Astrocyte (in vitro differentiated cells and primary cell): ENCODE results near the gene C19orf38. TPM values are rescaled to one million over a fixed set of nuclear protein-coding genes. Genes with fewer than 3 reads are reported as not detected.

Experiments
- DNase-seq: peaks from one replicate; pipeline ENCODE4 v3.0.0-alpha.2; 2010; ENCODE audit warnings: low read depth
- FAIRE-seq: peaks from 2 replicates; lab custom pipeline; 2011; peaks lifted over from hg19 to GRCh38; lab: Jason Lieb, UNC
- H2AFZ ChIP-seq: 2 replicates; pipeline ENCODE4 v1.6.0; 2012; ENCODE audit warnings: low read depth, low read length, inconsistent platforms
- H3K27ac ChIP-seq: 2 replicates; pipeline ENCODE4 v1.5.1; 2011; ENCODE audit warnings: low read depth, low read length, inconsistent platforms
- H3K27me3 ChIP-seq: 2 replicates; pipeline ENCODE4 v1.6.0; 2011; ENCODE audit warnings: low read length, inconsistent platforms; ENCODE audit not compliant: insufficient read depth
- H3K36me3 ChIP-seq: 2 replicates; pipeline ENCODE4 v1.5.1; 2011; ENCODE audit warnings: low read length, inconsistent platforms; ENCODE audit not compliant: insufficient read depth
- H3K4me1 ChIP-seq: 2 replicates; pipeline ENCODE4 v1.5.1; 2011; ENCODE audit warnings: low read length, inconsistent platforms; ENCODE audit not compliant: insufficient read depth
- H3K4me2 ChIP-seq: 2 replicates; pipeline ENCODE4 v1.6.0; 2012; ENCODE audit warnings: low read length, inconsistent platforms
- H3K4me3 ChIP-seq: 2 replicates; pipeline ENCODE4 v1.5.1; 2011; ENCODE audit warnings: low read depth, mild to moderate bottlenecking, low read length, inconsistent platforms; ENCODE audit not compliant: insufficient read depth
- H3K79me2 ChIP-seq: 2 replicates; pipeline ENCODE4 v1.6.0; 2012; ENCODE audit warnings: mild to moderate bottlenecking, low read length, inconsistent platforms; ENCODE audit not compliant: insufficient read depth
- H3K9ac ChIP-seq: 2 replicates; pipeline ENCODE4 v1.6.0; 2012; ENCODE audit warnings: mild to moderate bottlenecking, low read length, inconsistent platforms
- H3K9me3 ChIP-seq: 2 replicates; pipeline ENCODE4 v1.5.1; 2012; ENCODE audit warnings: low read depth, mild to moderate bottlenecking, low read length, inconsistent platforms; ENCODE audit not compliant: insufficient read depth
- H4K20me1 ChIP-seq: 2 replicates; pipeline ENCODE4 v1.6.0; 2012; ENCODE audit warnings: low read length, inconsistent platforms; ENCODE audit not compliant: insufficient read depth
- H3K27ac Mint-ChIP-seq: one replicate; pipeline ENCODE4 v1.8.0; 2021; ENCODE audit warnings: mild to moderate bottlenecking, mixed read lengths; ENCODE audit not compliant: unreplicated experiment
- H3K27me3 Mint-ChIP-seq: one replicate; pipeline ENCODE4 v1.8.0; 2021; ENCODE audit warnings: low read depth, mixed read lengths; ENCODE audit not compliant: unreplicated experiment
- H3K36me3 Mint-ChIP-seq: one replicate; pipeline ENCODE4 v1.8.0; 2021; ENCODE audit warnings: low read depth, mixed read lengths; ENCODE audit not compliant: unreplicated experiment
- H3K4me1 Mint-ChIP-seq: one replicate; pipeline ENCODE4 v1.8.0; 2021; ENCODE audit warnings: low read depth, mixed read lengths; ENCODE audit not compliant: unreplicated experiment
- H3K4me3 Mint-ChIP-seq: one replicate; pipeline ENCODE4 v1.8.0; 2021; ENCODE audit warnings: mild to moderate bottlenecking, moderate library complexity, mixed read lengths; ENCODE audit not compliant: unreplicated experiment
- H3K9me3 Mint-ChIP-seq: one replicate; pipeline ENCODE4 v1.8.0; 2021; ENCODE audit warnings: mild to moderate bottlenecking, mixed read lengths; ENCODE audit not compliant: unreplicated experiment
- EZH2 ChIP-seq: IDR thresholded peaks from 2 replicates; pipeline ENCODE4 v1.6.1; 2012; ENCODE audit warnings: mild to moderate bottlenecking, low read length, inconsistent platforms; ENCODE audit not compliant: insufficient read depth
- total RNA-seq: library from RNA; stranded (reverse); gene quantifications from 2 replicates; pipeline ENCODE4 v1.2.1, GENCODE V29; 2021
- TF ChIP-seq, protein P1 (sequence below): IDR thresholded peaks from 2 replicates; pipeline ENCODE4 v1.5.1; 2011; ENCODE audit warnings: low read depth, mild to moderate bottlenecking, inconsistent platforms, low read length, moderate library complexity; ENCODE audit not compliant: insufficient read depth

The C19orf38 gene
- total RNA-seq, 1 donor from 2014 or later = 0.23 TPM

DNA sequence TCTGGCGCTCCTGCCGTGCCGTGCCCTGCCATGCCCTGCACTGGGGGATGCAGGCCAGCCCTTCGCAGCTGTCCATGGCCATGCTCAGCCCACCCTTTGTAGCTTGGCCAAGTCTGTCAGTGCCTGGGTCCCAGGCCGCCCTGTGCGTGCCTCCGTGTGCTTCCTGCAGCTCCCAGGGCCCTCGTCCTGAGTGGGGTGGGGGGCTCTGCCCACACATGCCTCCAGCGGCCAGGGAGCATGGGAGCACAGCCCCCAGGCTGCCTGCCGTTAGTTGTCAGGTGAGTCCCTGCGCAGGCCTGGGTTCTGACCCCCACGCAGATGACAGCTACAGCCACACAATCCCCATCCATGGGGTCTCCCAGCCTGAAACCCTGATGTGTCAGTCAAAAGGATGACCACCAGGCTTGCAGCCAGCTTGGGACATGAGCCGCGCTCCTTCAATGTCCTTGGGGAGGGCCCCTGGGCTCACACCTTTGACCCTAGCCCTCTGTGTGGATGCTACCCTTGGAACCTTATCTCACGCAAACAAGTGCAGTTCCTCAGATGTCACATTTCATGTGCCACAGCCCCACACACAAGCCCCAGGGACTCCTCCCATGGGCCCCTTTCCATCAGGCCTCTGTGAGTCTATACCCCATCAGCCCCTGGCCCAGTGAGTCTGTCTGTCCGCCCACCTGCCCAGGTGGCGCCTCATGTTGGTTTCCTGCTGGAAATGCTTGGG, 36.7 kb upstream of the C19orf38 start:
- no peaks in the 10 kb centered on the region for H3K27me3 Mint-ChIP-seq
- no peak overlapping the region for H3K27ac ChIP-seq
- no peak overlapping the region for H3K4me3 Mint-ChIP-seq
- H3K27me3 ChIP-seq = no peaks in the 10 kb centered on the region
- peaks cover 26% of the 10 kb centered on the region for H3K36me3 Mint-ChIP-seq
- peaks cover 17% of the 10 kb centered on the region for H3K4me1 Mint-ChIP-seq
- H3K4me3 ChIP-seq = no peak overlapping the region
- H3K9me3 Mint-ChIP-seq = no peaks in the 10 kb centered on the region
- no peak overlapping the region for H3K9ac ChIP-seq
- no peaks in the 10 kb centered on the region for H3K9me3 ChIP-seq
- no peak overlapping the region for H3K4me2 ChIP-seq
- H3K79me2 ChIP-seq = peaks cover 24% of the 10 kb centered on the region
- H2AFZ ChIP-seq = no peak overlapping the region
- H3K36me3 ChIP-seq = peaks cover 6% of the 10 kb centered on the region
- no peaks in the 10 kb centered on the region for H4K20me1 ChIP-seq
- no peak overlapping the region for H3K27ac Mint-ChIP-seq
- no peak for TF ChIP-seq EZH2
- TF ChIP-seq, protein P1, sequence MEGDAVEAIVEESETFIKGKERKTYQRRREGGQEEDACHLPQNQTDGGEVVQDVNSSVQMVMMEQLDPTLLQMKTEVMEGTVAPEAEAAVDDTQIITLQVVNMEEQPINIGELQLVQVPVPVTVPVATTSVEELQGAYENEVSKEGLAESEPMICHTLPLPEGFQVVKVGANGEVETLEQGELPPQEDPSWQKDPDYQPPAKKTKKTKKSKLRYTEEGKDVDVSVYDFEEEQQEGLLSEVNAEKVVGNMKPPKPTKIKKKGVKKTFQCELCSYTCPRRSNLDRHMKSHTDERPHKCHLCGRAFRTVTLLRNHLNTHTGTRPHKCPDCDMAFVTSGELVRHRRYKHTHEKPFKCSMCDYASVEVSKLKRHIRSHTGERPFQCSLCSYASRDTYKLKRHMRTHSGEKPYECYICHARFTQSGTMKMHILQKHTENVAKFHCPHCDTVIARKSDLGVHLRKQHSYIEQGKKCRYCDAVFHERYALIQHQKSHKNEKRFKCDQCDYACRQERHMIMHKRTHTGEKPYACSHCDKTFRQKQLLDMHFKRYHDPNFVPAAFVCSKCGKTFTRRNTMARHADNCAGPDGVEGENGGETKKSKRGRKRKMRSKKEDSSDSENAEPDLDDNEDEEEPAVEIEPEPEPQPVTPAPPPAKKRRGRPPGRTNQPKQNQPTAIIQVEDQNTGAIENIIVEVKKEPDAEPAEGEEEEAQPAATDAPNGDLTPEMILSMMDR = no peak
- DNase-seq (no peak), FAIRE-seq (no peak)
- peaks cover 39% of the 10 kb centered on the region for H3K4me1 ChIP-seq

DNA sequence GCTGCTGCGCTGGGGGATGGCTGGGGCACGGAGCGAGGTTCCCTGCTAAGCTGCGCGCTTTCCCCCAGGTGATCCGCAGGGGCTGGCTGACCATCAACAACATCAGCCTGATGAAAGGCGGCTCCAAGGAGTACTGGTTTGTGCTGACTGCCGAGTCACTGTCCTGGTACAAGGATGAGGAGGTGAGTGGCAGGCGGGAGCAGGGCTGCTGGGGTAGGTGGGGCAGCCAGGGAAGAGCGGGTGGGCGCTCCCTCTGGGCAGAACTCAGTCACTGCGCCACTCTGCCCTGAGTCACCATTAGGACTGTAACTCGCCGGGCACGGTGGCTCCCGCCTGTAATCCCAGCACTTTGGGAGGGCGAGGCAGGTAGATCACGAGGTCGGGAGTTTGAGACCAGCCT, 36.0 kb upstream of the C19orf38 start:
- Mint-ChIP-seq H3K36me3 (peaks cover 26% of the 10 kb centered on the region), H3K4me1 (peaks cover 17% of the 10 kb centered on the region), H3K4me3 (no peak overlapping the region), H3K27me3 (no peaks in the 10 kb centered on the region), H3K27ac (no peak overlapping the region), H3K9me3 (no peaks in the 10 kb centered on the region)
- no peak overlapping the region for H3K27ac ChIP-seq
- no peak overlapping the region for H3K9ac ChIP-seq
- TF ChIP-seq, protein P1 = no peak
- no peaks in the 10 kb centered on the region for H4K20me1 ChIP-seq
- no peak overlapping the region for H3K4me3 ChIP-seq
- H3K36me3 ChIP-seq = peaks cover 6% of the 10 kb centered on the region
- H3K4me2 ChIP-seq = no peak overlapping the region
- peaks cover 46% of the 10 kb centered on the region for H3K4me1 ChIP-seq
- H3K9me3 ChIP-seq = no peaks in the 10 kb centered on the region
- FAIRE-seq = no peak
- H3K27me3 ChIP-seq = no peaks in the 10 kb centered on the region
- DNase-seq = no peak
- no peak overlapping the region for H2AFZ ChIP-seq
- H3K79me2 ChIP-seq = peaks cover 30% of the 10 kb centered on the region

DNA sequence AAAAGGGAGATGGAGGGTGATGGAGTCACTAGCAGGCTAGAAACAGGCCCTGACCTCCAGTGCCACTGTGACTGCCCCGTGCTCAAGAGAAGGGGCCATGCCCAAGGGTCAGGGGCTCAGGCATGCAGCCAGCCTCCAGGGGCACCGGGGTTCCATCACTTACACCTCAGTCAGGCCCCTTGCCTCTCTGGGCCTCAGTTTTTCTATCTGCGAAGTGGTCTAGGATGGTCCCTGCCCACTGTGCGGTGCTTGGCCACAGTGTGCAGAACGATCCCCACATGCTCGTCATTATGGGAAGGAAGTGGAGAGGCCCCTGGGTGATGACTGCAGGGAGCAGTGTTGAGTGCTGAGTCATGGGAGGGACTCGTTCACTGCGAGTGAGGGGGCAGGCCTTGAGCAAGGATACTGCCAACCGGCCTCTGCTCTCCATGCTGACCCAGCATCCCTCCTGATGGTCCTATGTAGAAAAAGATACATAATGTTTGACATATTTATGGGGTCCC, 35.3 kb upstream of the C19orf38 start:
- DNase-seq (peak; percentile 94), FAIRE-seq (peak; percentile 47)
- H3K4me2 ChIP-seq = peak overlapping the region; percentile 66
- Mint-ChIP-seq H3K27me3 (no peaks in the 10 kb centered on the region), H3K27ac (peak overlapping the region; percentile 85), H3K4me3 (peak overlapping the region; percentile 31), H3K4me1 (peaks cover 21% of the 10 kb centered on the region), H3K36me3 (peaks cover 25% of the 10 kb centered on the region), H3K9me3 (no peaks in the 10 kb centered on the region)
- H3K36me3 ChIP-seq = peaks cover 6% of the 10 kb centered on the region
- H4K20me1 ChIP-seq = no peaks in the 10 kb centered on the region
- H3K27me3 ChIP-seq = no peaks in the 10 kb centered on the region
- H3K9me3 ChIP-seq = no peaks in the 10 kb centered on the region
- H3K79me2 ChIP-seq = peaks cover 30% of the 10 kb centered on the region
- peak overlapping the region; percentile 80 for H3K27ac ChIP-seq
- TF ChIP-seq EZH2 = no peak
- TF ChIP-seq, protein P1 = no peak
- H3K4me3 ChIP-seq = no peak overlapping the region
- H3K4me1 ChIP-seq = peaks cover 49% of the 10 kb centered on the region
- H3K9ac ChIP-seq = peak overlapping the region; percentile 47
- H2AFZ ChIP-seq = no peak overlapping the region
